Stimulated activated CD8-positive, alpha-beta memory T cell treated with anti-CD3 and anti-CD28 coated beads, Interleukin-12 subunit alpha, Interleukin-12 subunit beta, amount 100 ng/mL, for 24 hours (primary cell): ENCODE data around the gene TMC8.

ENCODE experiments used
- DNase-seq: peaks from one replicate; pipeline ENCODE4 v3.0.0-alpha.2; 2020; ENCODE audit errors: extremely low read depth

The TMC8 gene

GRCh38 chr17:78124081-78124835, 6.3 kb upstream of the TMC8 start:
- no peak for DNase-seq

- no peak for DNase-seq
Observed at GRCh38 chr17:78124836-78125137, 5.8 kb upstream of the TMC8 start.

- no peak for DNase-seq
Observed at GRCh38 chr17:78125138-78125913, 5.2 kb upstream of the TMC8 start.

DNA sequence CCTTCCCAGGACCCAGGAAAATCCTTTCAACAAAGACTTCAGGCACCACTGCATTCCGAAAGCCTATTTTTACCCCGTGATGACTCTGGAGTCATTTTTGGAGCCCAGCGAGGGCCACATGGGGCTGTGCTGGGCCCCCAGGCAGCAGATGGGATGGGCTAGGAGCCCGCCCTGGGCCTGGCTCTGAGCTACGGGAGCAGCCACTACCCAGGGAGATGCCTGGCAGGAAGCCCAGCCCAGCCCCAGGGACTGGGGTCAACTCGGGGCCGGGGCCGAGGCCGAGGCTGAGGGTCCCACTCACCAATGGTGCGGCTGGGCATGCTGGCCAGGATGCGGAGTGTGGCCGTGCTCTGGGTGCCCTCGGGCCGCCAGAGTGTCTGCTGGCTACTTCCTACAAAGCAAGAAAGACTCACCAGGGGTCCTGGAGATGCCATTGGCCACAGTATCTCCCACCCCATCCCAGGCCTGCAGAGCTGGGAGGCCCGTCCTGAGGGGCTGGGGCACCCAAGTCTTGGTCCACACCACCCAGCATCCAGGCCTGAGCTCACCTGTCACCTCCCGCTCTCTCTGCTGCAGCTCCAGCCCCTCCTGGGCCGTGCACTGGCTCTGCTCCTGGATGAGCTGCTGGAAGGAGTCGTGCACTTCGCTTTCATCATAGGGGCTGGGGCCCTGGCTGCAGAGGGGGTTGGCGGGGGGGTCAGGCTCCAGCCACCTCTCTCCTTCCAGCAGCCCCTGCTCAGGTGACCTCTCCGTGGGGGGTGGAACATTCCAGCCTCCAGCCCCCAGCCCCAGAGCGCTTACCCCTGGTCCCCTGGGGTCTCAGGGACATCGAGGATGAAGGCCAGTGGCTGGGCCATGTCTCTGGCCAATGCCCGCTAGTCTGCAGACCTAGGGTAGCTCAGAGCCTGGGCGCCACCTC, 4.3 kb upstream of the TMC8 start:
- DNase-seq, result no peak

DNA sequence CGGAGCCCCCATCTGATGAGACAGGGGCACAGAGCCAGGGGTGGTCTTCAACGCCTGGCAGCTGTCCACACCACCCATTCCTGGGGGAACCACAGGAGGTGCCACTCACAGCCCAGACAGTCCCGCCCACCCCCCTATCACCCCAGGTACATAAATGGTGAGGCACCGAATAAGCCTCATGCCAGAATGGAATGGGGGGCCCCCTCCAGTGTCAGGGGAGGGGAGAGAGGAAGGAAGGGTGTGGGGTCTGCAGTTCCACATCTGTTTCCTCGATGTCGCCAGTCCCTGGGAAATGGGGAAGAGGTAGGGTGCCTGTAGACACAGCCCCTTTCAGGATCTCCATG, 3.7 kb upstream of the TMC8 start:
- no peak for DNase-seq

DNA sequence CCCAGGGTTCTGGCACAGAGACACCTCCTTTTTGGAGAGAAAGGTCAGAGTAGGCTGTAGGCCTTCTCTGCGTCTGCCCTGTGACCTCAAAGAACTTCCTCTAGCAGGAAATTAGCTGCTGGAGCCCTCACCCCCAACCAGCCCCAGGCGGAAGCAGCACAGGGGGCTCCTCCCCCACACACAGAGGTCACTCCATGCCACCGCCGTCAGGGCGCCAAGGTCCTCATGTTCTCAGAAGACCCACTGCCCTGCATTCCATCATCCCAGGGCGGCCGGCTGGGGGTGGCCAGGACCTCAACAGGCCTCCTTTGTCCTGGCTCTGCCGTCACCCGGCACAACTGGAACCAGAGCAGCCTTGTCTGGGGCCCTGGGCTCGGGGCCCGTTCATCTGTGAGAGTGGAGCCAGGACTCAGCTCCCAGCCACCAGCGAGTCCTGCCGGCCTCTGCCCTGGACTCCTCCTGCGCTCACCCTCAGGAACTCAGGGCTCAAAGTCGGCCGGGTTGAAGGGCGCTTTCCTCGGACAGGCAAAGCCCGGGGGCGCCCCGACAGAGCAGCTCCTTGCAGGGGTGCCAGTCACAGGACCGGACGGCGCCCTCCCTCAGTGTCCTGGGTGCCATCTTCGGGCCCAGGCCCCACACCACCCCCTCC, 3.2 kb upstream of the TMC8 start:
- no peak for DNase-seq

DNA sequence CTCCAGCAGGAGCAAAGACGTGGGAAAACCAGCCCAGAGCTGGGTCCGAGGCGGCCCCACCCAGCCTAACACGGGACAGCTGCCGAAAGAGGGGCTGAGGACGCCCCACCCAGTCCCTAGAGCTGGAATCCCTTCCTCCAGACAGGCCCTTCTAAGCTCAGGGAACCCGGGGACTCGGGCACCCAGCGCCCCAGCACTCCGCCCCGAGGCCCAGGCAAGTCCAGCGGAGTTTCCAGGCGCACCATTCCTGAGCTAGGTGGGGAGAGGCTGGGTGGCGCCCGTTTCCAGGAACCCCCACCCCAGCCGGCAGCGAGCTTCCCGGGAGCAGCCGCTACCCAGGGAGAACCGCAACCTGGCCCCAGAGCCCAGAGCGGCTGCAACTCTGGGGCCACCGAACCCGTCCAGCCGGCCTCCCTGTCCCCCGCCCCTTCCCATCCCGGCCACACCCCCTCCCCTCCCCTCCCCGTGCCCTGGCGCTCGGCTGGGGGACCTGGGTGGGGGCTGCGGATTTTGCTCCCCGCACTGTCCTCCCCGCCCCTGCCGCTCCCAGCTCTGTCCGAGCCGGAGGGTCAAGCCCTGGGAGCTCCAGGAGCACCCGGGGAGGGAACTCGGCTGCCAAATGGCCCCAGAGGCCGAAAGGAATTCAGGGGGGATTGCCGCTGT, 2.6 kb upstream of the TMC8 start:
- no peak for DNase-seq

DNA sequence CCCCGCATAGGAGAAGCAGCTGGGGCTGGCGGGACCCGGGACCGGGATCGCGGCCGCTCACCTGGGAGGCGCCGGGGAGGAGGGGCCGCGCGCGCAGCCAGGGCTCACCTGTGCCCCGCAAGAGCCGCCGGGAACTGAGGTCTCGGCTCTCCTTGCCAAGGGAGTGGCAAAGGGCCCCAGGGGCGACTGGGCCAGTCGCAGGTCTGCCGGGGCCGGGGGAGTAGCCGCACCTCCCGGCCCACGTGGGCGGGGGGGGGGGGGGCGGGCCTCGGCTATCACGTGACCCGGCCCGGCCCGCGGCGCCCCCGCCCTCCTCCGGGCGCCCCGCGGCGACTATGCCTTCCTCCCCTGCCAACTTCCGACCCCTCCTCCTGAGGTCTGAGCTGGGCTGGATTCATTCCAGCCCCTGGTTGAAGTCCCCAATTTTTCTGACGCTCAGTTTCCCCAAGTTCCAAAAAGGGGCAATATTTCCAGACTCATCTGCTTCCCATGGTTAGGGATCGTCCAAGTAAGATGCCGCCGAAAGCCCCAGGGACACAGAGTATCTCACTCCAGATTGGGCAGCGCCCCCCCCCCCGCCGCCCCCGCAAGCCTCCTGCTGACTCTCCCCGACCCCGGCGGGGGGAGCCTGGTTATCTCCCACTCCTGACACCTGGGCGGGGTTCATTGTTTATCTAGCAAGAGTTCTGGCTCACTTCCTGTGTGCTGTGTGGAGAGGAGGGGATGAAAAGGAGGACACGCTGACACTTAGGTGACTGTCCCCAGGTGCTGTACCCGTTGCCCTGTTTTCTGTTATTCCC, 1.8 kb upstream of the TMC8 start, which contains the start of gene TMC6:
TSS of gene TMC6 (minus strand) at position 205 of the 800 bp plus-strand sequence. CDS start 1,923 bp downstream, outside the sequence.
- DNase-seq, result no peak

GRCh38 chr17:78129351-78130089, 1.1 kb upstream of the TMC8 start:
- DNase-seq, result no peak

GRCh38 chr17:78130090-78130436, 508 bp upstream of the TMC8 start:
- no peak for DNase-seq

- no peak for DNase-seq
Observed at GRCh38 chr17:78131172-78132083, 857 bp downstream of the TMC8 start.

DNA sequence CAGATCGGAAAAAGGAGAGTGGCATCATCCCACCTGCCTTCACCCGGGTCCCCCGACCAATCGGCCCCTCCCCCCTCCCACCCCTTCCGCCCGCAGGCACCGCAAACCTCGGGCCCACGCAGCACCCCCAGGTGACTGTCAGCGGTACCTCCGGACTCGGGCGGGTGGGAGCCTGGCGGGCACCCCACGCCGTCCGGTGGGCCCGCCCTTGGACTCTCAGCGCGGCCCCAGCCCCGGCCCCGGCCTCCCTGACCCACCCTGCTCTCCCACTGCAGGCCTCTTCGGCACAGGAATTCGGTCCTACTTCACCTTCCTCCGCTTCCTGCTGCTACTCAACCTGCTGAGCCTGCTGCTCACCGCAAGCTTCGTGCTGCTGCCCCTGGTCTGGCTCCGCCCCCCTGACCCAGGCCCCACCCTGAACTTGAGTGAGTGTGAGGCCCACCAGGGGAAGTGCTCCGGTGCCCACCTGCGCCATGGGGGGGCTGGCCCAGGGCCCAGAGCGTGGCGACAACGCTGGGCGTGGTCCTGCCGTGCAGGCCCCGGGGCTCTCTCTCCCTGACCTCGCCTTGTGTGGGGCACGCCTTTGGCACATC, 1.6 kb downstream of the TMC8 start:
- no peak for DNase-seq

- DNase-seq, result no peak
Observed at GRCh38 chr17:78132767-78133178, 2.2 kb downstream of the TMC8 start.

DNA sequence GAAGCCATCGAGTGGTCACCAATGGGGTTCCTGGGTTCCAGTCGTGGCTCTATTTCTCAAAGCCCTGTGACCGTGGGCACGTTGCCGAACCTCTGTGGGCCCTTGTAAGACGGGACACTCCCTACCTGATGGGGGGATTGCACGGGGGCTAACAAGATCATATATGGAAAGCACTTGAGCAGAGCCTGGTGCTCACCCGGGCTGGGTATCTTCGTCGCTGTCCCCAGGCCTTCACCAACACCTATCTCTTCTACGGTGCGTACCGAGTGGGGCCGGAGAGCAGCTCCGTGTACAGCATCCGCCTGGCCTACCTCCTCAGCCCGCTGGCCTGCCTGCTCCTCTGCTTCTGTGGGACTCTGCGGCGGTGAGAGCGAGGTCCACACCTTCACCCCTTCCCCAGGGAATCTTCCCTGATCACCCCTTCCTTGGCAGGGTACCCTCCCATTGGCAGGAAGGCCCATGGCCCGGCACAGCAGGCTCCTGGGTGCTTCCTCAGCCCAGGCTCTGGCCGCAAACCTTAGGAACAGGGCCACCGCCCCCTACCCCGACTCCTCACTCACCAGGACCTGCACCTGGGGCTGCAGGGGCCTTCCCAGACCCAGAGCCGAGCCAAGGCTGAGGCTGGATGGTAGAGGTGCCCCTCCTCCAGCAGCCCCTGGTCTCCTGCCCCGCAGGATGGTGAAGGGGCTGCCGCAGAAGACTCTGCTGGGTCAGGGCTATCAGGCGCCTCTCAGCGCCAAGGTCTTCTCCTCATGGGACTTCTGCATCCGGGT, 2.8 kb downstream of the TMC8 start:
- DNase-seq, result no peak

DNA sequence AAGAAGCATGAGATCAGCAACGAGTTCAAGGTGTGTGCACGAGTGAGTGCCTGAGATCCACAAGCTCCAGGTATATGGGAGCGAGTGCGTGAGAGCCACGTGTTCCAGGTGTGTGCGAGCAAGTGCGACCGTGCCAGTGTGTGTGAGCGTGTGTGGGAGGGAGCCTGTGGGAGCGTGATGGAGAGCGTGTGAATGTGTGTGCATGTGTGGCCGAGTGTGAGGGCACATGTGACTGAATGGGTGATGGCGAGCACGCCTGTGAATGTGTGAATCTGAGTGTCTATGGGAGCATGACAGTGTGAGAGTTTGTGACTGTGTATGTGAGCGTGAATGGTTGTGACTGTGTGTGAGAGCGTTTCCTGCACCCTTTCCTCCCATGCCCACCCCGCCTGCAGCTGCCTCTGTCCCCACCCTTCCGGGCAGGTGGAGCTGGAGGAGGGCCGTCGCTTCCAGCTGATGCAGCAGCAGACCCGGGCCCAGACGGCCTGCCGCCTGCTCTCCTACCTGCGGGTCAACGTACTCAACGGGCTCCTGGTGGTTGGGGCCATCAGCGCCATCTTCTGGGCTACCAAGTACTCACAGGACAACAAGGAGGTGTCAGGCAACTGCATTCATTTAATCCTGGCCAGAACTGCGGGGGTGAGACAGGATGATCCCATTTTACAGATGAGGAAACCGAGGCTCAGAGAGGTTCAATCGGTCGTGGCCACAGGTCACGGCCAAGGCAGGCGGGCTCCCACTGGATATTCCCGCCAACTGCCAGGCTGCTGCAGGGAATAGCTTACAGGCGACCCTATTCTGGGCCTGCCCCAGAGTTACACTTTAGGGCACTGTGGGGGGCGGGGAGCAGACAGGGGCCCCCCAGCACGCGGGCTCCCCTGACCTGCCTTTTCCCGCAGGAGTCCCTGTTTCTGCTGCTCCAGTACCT, 3.7 kb downstream of the TMC8 start:
- DNase-seq, result no peak

DNA sequence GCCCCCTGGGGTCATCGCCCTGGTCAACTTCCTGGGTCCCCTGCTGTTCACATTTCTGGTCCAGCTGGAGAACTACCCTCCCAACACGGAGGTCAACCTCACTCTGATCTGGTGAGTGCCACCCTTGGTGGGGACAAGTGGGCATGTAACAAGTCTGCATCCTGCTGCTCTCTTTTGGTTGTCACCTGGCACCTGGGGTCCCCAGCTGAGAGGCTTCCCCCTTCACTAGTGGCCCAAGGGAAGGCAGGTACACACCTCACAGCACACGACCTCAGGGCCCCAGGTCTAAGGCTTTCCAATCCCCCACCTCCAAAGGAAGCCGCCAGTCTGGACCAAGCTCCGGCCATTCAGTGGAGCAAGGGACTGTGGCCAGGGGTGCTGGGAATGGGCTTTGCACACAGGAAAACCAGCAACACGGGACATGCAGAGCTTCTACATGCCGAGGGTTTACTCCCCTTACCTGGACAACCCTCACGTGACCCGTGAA, 4.4 kb downstream of the TMC8 start:
- no peak for DNase-seq
